IPS-18a (cell line): ENCODE data around the gene GHR.

ENCODE experiments used
- H3K27ac ChIP-seq: one replicate; pipeline ENCODE4 v1.5.1; 2013; ENCODE audit warnings: low read length
- H3K27me3 ChIP-seq: one replicate; pipeline ENCODE4 v1.6.1; 2013; ENCODE audit warnings: mild to moderate bottlenecking, low read length; ENCODE audit not compliant: control insufficient read depth, insufficient read depth
- H3K36me3 ChIP-seq: one replicate; pipeline ENCODE4 v1.6.1; 2013; ENCODE audit warnings: low read depth, low read length; ENCODE audit not compliant: control insufficient read depth
- H3K4me1 ChIP-seq: one replicate; pipeline ENCODE4 v1.6.1; 2013; ENCODE audit warnings: low read depth, low read length; ENCODE audit not compliant: control insufficient read depth
- H3K4me3 ChIP-seq: one replicate; pipeline ENCODE4 v1.5.1; 2013; ENCODE audit warnings: low read length
- H3K9ac ChIP-seq: one replicate; pipeline ENCODE4 v1.6.1; 2013; ENCODE audit warnings: mild to moderate bottlenecking, low read length, moderate library complexity
- H3K9me3 ChIP-seq: one replicate; pipeline ENCODE4 v1.6.1; 2013; ENCODE audit warnings: low read depth, low read length; ENCODE audit not compliant: control insufficient read depth

Gene GHR

DNA sequence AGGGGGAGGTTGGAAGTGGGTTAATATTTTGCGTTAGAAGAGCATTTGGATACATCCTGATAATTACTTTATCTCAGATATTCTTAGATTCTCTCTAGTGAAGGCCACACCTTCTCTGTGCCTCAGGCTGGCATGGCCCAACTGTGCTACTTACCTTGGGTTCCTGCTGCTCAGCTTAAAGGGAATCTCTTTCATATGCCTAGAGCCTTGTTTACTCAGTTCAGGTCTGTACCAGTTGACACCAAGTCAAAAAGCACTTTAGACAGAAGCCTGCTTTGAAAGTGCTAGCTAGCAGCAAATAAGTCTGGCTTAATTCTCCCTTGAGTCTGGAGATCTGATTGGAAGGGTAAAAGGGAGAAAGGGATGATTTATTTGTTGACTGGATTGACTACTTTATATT, 74.8 kb downstream of the GHR start:
- no peaks in the 10 kb centered on the region for H3K27me3 ChIP-seq
- H3K4me1 ChIP-seq, result peaks cover 21% of the 10 kb centered on the region
- H3K9ac ChIP-seq, result no peak overlapping the region
- H3K27ac ChIP-seq, result no peak overlapping the region
- H3K36me3 ChIP-seq, result no peaks in the 10 kb centered on the region
- no peak overlapping the region for H3K4me3 ChIP-seq
- no peaks in the 10 kb centered on the region for H3K9me3 ChIP-seq

GRCh38 chr5:42499016-42499415, 75.8 kb downstream of the GHR start:
- Histone ChIP-seq H3K36me3 (no peaks in the 10 kb centered on the region), H3K27ac (no peak overlapping the region)

GRCh38 chr5:42500003-42500599, 76.9 kb downstream of the GHR start:
- H3K27me3 ChIP-seq, result no peaks in the 10 kb centered on the region
- no peak overlapping the region for H3K9ac ChIP-seq
- peaks cover 21% of the 10 kb centered on the region for H3K4me1 ChIP-seq
- no peak overlapping the region for H3K27ac ChIP-seq
- no peaks in the 10 kb centered on the region for H3K36me3 ChIP-seq
- no peak overlapping the region for H3K4me3 ChIP-seq
- H3K9me3 ChIP-seq, result no peaks in the 10 kb centered on the region

More at GRCh38 chr5:42499016-42499415, 75.8 kb downstream of the GHR start:
- Histone ChIP-seq H3K4me3 (no peak overlapping the region), H3K9ac (no peak overlapping the region), H3K4me1 (peaks cover 21% of the 10 kb centered on the region), H3K9me3 (no peaks in the 10 kb centered on the region), H3K27me3 (no peaks in the 10 kb centered on the region)

- no peak overlapping the region for H3K9ac ChIP-seq
- H3K4me1 ChIP-seq, result peaks cover 4% of the 10 kb centered on the region
- H3K27me3 ChIP-seq, result no peaks in the 10 kb centered on the region
- no peaks in the 10 kb centered on the region for H3K36me3 ChIP-seq
- no peak overlapping the region for H3K4me3 ChIP-seq
- H3K27ac ChIP-seq, result no peak overlapping the region
- no peaks in the 10 kb centered on the region for H3K9me3 ChIP-seq
These were observed 79.6 kb downstream of the GHR start for GRCh38 chr5:42502613-42503470.

DNA sequence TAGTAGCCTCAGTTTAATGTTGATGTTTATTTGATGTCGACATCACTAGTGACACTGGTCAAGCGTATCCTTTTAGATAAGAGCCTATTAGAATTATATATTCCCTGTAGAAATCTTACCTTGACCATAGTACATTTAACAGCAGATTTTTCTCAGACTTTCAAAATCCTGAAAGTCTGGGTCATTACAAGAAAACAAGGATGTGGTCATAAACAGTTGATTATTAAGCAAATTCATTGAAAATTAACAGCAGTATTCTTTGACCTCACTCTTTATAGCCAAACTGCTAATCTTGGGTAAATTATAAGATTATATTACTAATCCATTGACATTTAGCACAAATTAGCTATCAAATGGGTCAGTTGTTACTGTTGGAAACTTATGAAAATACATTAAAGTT, 83.4 kb downstream of the GHR start:
- Histone ChIP-seq H3K4me3 (no peak overlapping the region), H3K9me3 (no peaks in the 10 kb centered on the region), H3K27me3 (no peaks in the 10 kb centered on the region), H3K36me3 (no peaks in the 10 kb centered on the region), H3K27ac (no peak overlapping the region), H3K4me1 (no peaks in the 10 kb centered on the region), H3K9ac (no peak overlapping the region)

GRCh38 chr5:42507451-42508097, 84.3 kb downstream of the GHR start:
- no peak overlapping the region for H3K27ac ChIP-seq
- no peaks in the 10 kb centered on the region for H3K36me3 ChIP-seq
- no peaks in the 10 kb centered on the region for H3K4me1 ChIP-seq
- no peaks in the 10 kb centered on the region for H3K9me3 ChIP-seq
- H3K27me3 ChIP-seq, result no peaks in the 10 kb centered on the region
- no peak overlapping the region for H3K9ac ChIP-seq
- H3K4me3 ChIP-seq, result no peak overlapping the region

DNA sequence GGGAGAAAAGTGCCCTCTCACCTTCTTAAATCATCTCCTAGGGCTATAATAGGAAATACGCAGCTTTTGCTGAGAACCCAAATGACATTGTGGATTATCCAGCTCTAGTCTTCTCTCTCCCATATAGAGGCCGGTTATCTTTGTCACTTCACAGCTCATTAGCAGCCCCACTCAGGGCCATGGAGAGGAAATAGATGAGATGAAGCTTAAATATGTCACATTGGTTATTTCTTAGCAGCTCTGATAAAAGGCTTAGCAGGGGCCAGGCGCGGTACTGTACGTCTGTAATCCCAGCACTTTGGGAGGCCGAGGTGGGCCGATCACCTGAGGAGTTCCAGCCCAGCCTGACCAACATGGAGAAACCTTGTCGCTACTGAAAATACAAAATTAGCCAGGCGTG, 90.0 kb downstream of the GHR start:
- no peak overlapping the region for H3K27ac ChIP-seq
- H3K27me3 ChIP-seq, result no peaks in the 10 kb centered on the region
- H3K36me3 ChIP-seq, result no peaks in the 10 kb centered on the region
- H3K4me3 ChIP-seq, result no peak overlapping the region
- H3K9ac ChIP-seq, result no peak overlapping the region
- H3K4me1 ChIP-seq, result no peaks in the 10 kb centered on the region
- H3K9me3 ChIP-seq, result no peaks in the 10 kb centered on the region

DNA sequence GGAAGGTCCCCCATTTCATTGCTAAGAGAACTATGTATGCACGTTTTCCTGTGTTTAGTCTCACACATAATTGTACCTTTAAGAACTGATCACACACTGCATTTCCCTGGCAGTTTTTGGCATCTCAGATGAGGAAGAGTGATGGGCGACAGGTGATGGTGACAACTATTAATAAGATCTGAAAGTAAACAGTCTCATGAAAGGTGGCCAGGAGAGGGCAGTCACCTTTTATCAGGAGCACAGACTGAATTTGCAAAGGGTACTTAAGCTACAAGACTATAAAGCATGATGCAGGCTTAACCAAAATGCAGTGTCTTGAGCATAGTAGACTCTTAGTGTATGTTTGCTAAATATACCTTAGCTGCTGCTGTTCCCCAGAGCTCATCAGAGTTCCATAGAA, 91.5 kb downstream of the GHR start:
- Histone ChIP-seq H3K9ac (no peak overlapping the region), H3K27me3 (no peaks in the 10 kb centered on the region)

DNA sequence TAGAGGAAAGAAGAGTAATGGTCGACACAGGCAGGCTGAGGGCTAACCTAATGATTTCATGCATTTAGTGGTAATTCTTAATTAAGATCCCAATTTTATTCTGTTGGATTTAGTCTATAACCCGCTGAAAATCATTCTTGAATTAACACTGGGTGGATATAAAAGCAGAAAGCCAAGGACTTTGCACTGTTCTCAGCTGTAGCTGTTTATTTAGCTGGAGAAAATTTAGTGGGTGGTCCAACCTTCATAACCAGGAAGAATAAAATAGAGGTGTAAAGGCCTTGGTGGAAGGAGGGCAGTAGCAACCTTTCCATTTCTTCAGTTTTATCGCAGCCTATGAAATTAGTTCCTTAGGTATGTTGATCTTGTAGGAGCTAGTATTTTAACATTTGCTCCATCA, 92.3 kb downstream of the GHR start:
- H3K4me3 ChIP-seq, result no peak overlapping the region
- no peaks in the 10 kb centered on the region for H3K4me1 ChIP-seq
- H3K9ac ChIP-seq, result no peak overlapping the region
- H3K27me3 ChIP-seq, result no peaks in the 10 kb centered on the region
- H3K27ac ChIP-seq, result no peak overlapping the region
- no peaks in the 10 kb centered on the region for H3K9me3 ChIP-seq
- H3K36me3 ChIP-seq, result no peaks in the 10 kb centered on the region

More for the DNA sequence above, 91.5 kb downstream of the GHR start:
- Histone ChIP-seq H3K4me1 (no peaks in the 10 kb centered on the region), H3K27ac (no peak overlapping the region), H3K4me3 (no peak overlapping the region), H3K36me3 (no peaks in the 10 kb centered on the region), H3K9me3 (no peaks in the 10 kb centered on the region)

GRCh38 chr5:42516282-42517042, 93.2 kb downstream of the GHR start:
- no peaks in the 10 kb centered on the region for H3K4me1 ChIP-seq
- H3K36me3 ChIP-seq, result no peaks in the 10 kb centered on the region
- H3K4me3 ChIP-seq, result no peak overlapping the region
- H3K9me3 ChIP-seq, result no peaks in the 10 kb centered on the region
- H3K27ac ChIP-seq, result no peak overlapping the region
- H3K27me3 ChIP-seq, result no peaks in the 10 kb centered on the region
- H3K9ac ChIP-seq, result no peak overlapping the region

DNA sequence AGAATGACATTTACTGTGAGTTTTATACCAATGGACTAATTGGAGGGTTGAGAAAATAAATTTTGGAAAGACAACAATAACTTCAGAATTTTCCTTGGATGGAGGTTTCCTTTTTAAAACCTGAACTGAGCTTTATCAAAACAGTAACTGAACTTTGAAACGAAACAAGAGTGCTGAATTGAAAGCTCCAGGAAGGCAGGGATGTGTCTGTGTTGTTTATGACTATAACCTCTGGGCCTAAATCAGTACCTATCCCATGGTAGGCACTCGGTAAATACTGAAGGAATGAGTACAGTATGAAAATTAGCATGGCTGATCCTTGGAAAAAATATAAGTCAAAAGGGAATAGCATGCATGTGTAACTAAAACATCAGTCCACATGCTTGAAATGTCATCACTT, 93.9 kb downstream of the GHR start:
- H3K9me3 ChIP-seq, result no peaks in the 10 kb centered on the region
- no peak overlapping the region for H3K9ac ChIP-seq
- no peaks in the 10 kb centered on the region for H3K36me3 ChIP-seq
- no peak overlapping the region for H3K27ac ChIP-seq
- no peak overlapping the region for H3K4me3 ChIP-seq
- no peaks in the 10 kb centered on the region for H3K27me3 ChIP-seq
- no peaks in the 10 kb centered on the region for H3K4me1 ChIP-seq
